Neural cell (in vitro differentiated cells): ENCODE data around the gene CCR6.

Experiments used
- CTCF ChIP-seq: fragments of 450-650 bp; IDR thresholded peaks from 2 replicates; pipeline ENCODE4 v1.5.1; 2014; ENCODE audit warnings: antibody characterized with exemption, mild to moderate bottlenecking, moderate library complexity; ENCODE audit not compliant: poor library complexity, severe bottlenecking
- EP300 ChIP-seq: fragments of 450-650 bp; conservative IDR thresholded peaks from 2 replicates; pipeline ENCODE4 v1.6.1; 2014; ENCODE audit warnings: antibody characterized with exemption, mild to moderate bottlenecking, moderate library complexity; ENCODE audit not compliant: poor library complexity, severe bottlenecking
- EZH2 ChIP-seq: fragments of 200-600, 300-800 bp; shearing (Covaris generic), sonication (generic); IDR thresholded peaks from 2 replicates; pipeline ENCODE4 v1.6.1; 2014; ENCODE audit warnings: antibody characterized with exemption, low read length, borderline replicate concordance, mild to moderate bottlenecking; ENCODE audit not compliant: insufficient read depth, poor library complexity, severe bottlenecking
- POLR2AphosphoS5 ChIP-seq: IDR thresholded peaks from 2 replicates; pipeline ENCODE4 v1.6.1; 2012
- RAD21 ChIP-seq: fragments of 450-650 bp; conservative IDR thresholded peaks from 2 replicates; pipeline ENCODE4 v1.6.1; 2014; ENCODE audit warnings: antibody characterized with exemption, mild to moderate bottlenecking, moderate library complexity
- SMC3 ChIP-seq: fragments of 450-650 bp; conservative IDR thresholded peaks from 2 replicates; pipeline ENCODE4 v1.6.1; 2014; ENCODE audit warnings: antibody characterized with exemption, mild to moderate bottlenecking, moderate library complexity; ENCODE audit not compliant: poor library complexity

GRCh38 chr6:167122041-167122826 lies 662 bp upstream of the CCR6 start:
- TF ChIP-seq EP300 (no peak), CTCF (no peak), RAD21 (no peak), POLR2AphosphoS5 (no peak), EZH2 (no peak), SMC3 (no peak)
